ENCODE measurements around the gene SOCS7.
"Not testable (repeated sequence)": the region's sequence is repeated elsewhere in the genome, so short reads cannot be mapped to it uniquely, and the experiment has no call there.

Gene SOCS7

GRCh38 chr17:38421871-38422827 lies 70.5 kb downstream of the SOCS7 start:
- no peak for DNase-seq

- no peak for DNase-seq
Measured at GRCh38 chr17:38424297-38424972, 72.8 kb downstream of the SOCS7 start.

DNA sequence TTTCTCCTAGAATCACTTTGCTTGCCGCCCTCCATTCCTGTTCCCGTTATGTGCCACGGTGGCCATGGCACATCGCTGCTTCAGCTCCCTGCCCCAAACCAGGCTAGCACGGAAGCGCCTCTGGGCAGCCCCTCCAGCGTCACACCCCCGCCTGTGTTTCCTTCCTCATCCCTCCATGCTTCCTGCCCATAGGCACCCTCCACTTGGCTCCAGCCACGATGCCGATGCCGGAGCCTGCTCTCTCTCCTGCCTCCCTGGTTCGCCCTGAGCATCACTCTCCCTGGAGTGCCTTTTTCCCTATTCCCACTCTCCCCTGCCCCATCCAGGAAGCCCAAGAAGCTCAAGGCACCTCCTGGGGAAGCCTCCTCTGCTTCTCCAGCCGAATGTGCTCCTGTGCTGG lies 73.4 kb downstream of the SOCS7 start:
- DNase-seq = no peak

- DNase-seq = no peak
Measured at GRCh38 chr17:38425744-38426143, 74.1 kb downstream of the SOCS7 start.

- no peak for DNase-seq
Measured at GRCh38 chr17:38426441-38426840, 74.8 kb downstream of the SOCS7 start.

DNA sequence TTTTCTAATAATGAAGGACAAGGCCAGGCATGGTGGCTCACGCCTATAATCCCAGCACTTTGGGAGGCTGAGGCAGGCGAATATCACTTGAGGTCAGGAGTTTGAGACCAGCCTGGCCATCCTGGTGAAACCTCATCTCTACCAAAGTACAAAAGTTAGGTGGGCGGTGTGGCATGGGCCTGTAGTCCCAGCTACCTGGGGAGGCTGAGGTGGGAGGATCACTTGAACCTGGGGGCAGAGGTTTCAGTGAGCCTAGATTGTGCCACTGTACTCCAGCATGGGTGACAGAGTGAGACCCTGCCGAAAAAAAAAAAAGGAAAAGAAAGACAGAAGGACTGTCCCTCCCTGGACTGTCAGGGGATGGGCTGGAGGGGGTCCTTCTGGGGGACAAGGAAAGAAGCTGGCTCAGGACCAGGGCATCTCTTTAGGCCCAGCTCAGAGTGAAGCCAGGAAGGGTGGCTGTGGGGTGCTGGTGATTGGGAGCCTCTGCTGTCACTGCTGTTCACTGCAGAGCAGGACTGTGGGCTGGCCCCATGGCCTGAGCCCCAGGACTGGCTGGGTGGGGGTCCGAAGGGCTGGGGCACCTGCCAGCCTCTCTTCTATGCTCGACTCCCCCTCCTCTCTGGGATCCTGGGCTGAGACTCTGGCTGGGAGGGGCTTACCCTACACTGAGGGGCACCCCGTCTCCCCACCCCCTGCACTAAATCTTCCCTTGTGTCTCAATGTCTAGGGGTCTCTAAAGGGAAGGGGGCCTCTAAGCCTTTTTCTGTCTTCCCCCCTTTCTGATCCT lies 75.7 kb downstream of the SOCS7 start:
- DNase-seq = no peak

- DNase-seq = peak; percentile 40
Measured at GRCh38 chr17:38428112-38428642, 76.5 kb downstream of the SOCS7 start, which contains the start of gene ARHGAP23. Gene ARHGAP23 (plus strand): TSS chr17:38428464. CDS start chr17:38428486, 22 bp downstream.

DNA sequence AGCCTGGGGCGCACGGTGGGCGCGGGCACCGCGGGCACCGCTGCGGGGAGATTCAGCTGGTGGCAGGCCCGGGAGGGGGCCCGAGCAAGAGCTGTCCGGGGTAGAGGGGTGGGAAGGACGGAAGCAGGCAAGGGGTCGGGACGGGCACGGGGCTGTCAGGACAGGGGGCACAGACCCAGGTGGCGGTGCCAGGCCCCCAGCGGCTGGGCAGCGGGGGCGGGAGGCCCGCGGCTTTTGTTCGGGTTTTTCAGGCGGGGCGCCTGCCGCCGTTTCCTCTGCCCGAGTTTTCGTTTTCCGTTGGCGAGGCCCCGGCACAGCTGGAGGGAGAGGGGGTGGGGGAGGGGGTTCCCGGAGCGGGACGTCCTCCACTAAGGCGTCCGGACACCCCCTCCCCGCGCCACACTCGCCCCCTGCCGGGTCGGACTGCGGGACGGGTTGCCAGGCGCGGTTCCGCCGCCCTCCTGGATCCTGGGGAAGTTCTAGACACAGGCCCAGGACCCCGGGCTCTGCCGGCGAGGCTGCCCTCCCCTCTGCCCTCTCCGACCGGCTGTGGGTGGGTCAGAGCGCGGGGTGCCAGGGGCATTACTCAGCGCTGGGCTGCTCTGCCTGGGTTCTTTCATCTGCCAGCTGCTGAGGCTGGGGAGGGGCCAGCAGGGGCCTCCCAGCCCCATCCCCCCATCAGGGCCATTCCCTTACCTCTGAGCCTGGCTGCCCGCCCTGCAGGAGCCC lies 77.2 kb downstream of the SOCS7 start:
- no peak for DNase-seq

DNA sequence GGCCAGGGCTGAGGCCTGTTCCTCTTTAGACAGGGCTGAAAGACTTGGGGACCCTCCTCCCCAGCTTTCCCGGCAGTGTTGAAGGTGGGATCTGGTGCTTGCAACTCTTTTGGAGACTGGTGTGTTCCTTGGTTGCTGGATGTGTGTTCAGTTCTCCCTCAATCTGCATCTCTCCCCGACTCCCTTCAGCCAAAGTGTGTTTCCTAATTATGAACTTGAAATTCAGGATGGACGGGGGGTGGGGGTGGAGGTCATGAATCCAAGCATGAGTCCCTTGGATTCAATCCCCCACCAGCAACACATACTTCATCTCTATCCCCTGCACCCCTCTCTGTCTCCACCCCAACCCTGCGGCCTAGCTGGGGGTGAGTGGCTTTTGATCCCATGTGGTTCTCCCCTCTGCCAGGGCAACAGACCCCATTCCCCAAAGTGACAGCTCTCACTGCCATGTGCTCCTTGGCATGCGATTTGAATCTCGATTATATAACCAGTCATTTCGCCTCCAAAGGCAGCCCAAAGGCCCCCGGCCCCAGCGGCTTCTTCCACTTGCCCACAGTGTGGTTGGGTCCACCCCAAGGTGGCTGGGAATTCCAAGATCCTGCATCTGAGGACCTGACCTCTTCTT lies 77.9 kb downstream of the SOCS7 start:
- DNase-seq = no peak

- DNase-seq = no peak
Measured at GRCh38 chr17:38430316-38430715, 78.7 kb downstream of the SOCS7 start.

GRCh38 chr17:38430822-38431221 lies 79.2 kb downstream of the SOCS7 start:
- no peak for DNase-seq

- no peak for DNase-seq
Measured at GRCh38 chr17:38431346-38432145, 79.9 kb downstream of the SOCS7 start.

GRCh38 chr17:38434178-38434665 lies 82.6 kb downstream of the SOCS7 start:
- no peak for DNase-seq

- no peak for DNase-seq
Measured at GRCh38 chr17:38435795-38436194, 84.2 kb downstream of the SOCS7 start.

- no peak for DNase-seq
Measured at GRCh38 chr17:38436386-38436785, 84.7 kb downstream of the SOCS7 start.

DNA sequence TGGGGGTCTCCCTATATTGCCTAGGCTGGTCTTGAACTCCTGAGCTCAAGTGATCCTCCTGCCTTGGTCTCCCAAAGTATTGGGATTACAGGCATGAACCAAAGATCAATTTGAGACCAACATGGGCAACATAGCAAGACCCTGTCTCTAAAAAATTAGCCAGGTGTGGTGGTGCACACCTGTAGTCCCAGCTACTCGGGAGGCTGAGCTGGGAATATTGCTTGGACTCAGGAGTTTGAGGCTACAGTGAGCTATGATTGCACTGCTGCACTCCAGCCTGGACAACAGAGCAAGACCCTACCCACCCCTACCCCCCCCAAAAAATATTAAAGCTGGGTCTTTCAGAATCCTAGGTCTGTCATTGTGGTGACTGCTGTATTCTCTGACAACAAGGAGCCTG lies 85.7 kb downstream of the SOCS7 start:
- not testable (repeated sequence) for DNase-seq

DNA sequence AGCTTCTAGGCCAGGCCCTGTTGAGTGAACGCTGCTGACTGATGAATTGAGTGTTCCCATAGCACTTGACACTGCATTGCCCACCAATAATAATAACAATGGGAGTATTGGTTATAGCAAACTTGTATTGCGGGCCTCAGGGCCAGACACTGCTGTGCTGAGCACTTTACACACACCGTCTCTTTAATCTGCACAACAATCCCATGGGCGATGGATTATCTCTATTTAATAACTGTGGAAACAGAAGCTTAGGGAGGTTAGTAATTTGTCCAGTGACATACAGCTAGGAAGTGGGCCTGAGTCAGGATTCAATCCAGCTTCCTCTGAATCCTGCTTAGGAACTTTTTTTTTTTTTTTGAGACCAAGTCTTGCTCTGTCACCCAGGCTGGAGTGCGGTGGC lies 87.8 kb downstream of the SOCS7 start:
- DNase-seq = no peak

DNA sequence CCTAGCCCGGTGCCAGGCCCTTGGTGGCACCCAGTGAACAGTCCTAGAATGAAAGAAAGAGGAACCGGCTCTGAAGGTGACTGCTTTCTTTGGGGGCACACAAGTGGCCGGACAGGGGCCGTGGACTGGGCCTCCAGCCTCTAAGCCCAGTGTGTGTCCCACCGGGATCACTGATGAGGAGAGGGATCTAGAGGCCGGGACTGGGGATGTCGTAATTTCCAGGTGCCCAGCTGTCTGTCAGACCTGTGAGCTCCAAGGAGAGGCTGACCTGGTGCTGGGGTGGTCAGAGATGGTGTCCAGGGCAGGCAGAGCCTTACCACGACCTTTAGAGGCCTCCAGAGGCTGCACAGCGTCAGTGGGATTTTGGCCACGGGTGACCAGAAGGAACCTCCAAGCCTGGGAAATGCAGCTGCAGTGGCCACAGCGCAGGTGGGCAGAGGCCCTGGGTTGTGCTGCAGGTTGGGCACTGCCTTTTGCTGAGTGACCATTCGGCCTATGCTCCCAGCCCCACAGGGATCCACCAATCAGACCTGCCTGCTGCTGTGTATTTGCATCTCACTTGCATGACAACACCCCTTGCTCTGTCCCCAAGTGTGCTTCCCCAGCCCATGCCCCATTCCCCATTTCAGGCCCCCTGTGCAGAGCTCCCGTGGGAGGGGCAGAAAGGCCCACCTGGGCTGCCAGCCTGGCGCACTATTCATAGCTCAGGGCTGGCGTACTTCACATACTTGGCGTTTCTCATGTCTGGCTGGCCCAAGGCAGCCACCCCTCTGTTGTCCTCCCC lies 89.2 kb downstream of the SOCS7 start:
- DNase-seq = no peak

DNA sequence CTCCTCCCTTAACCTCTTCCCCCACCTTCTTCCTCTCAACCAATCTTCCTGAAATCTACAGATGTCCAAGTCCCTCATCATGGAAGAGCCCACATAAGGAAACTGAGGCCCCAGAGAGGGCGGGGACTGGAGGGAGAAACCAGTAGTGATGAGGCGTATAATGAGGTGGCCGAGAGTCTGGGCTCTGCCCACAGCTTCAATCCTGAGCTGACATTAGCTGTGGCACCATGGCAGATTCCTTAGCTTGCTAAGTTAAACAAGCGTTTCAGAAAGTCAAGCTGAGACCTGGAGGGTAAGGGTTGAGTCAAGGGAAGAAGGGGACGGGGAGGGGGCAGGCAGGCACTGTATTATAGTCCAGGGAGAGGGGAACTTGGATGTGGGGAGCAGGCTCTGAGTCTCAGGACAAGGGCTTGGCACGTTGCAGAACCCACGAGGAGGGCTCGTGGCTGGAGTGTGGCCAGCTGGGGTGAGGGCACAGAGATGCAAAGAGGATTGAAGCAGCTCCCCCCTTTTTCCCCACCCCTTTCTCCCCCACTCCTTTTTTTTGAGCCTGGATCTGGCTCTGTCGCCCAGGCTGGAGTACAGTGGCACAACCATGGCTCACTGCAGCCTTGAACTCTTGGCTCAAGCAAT lies 89.9 kb downstream of the SOCS7 start:
- no peak for DNase-seq
